Astrocyte (in vitro differentiated cells and primary cell): ENCODE data around the gene UTF1.

Experiments used
- EZH2 ChIP-seq: IDR thresholded peaks from 2 replicates; pipeline ENCODE4 v1.6.1; 2012; ENCODE audit warnings: mild to moderate bottlenecking, low read length, inconsistent platforms; ENCODE audit not compliant: insufficient read depth
- TF ChIP-seq, protein P1 (sequence below): IDR thresholded peaks from 2 replicates; pipeline ENCODE4 v1.5.1; 2011; ENCODE audit warnings: low read depth, mild to moderate bottlenecking, inconsistent platforms, low read length, moderate library complexity; ENCODE audit not compliant: insufficient read depth

DNA sequence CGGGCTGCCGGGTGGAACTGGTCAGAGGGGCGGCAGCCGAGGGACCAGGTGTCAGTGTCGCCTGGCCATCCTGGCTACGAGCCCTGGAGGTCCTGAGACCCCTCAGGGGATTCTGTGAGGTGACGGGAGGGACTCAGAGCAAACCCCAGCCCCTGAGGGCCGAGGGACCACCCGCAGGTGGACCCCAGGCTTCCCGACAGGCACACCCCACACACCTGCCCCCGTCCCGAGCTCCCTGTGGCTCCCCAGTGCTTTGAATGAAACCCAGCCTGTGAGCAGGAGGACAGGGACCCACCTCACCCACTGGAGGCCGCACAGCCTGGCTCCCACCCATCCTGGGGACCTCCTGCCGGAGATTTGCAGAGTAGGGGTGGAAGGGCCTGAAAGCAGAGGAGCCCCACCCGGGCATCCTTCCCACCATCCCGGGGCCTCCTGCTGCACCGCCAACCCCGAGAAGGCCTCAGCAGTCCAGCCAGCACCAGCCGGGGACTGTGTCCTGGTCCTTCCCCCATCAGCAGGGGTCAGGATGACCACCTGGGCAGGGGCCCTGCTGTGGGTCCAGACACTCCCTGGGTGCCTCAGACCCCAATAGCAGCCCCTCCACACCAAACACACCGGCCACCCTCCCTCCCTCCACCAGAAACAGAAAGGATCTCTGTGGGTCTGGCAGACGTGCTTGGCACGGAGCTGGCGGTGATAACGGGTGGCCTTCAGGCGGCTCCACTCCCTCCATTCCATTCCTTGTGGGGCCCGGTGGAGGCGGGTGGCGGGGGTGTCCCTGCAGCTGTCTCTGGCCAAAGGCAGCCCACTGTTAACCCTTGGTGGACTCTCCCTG lies 21.6 kb downstream of the UTF1 start:
- TF ChIP-seq, protein P1, sequence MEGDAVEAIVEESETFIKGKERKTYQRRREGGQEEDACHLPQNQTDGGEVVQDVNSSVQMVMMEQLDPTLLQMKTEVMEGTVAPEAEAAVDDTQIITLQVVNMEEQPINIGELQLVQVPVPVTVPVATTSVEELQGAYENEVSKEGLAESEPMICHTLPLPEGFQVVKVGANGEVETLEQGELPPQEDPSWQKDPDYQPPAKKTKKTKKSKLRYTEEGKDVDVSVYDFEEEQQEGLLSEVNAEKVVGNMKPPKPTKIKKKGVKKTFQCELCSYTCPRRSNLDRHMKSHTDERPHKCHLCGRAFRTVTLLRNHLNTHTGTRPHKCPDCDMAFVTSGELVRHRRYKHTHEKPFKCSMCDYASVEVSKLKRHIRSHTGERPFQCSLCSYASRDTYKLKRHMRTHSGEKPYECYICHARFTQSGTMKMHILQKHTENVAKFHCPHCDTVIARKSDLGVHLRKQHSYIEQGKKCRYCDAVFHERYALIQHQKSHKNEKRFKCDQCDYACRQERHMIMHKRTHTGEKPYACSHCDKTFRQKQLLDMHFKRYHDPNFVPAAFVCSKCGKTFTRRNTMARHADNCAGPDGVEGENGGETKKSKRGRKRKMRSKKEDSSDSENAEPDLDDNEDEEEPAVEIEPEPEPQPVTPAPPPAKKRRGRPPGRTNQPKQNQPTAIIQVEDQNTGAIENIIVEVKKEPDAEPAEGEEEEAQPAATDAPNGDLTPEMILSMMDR = no peak
- no peak for TF ChIP-seq EZH2
